ENCODE data around the gene GALNT4.
A peak's percentile ranks its signal among the peaks of the same experiment; 100 is the strongest.

The GALNT4 gene

DNA sequence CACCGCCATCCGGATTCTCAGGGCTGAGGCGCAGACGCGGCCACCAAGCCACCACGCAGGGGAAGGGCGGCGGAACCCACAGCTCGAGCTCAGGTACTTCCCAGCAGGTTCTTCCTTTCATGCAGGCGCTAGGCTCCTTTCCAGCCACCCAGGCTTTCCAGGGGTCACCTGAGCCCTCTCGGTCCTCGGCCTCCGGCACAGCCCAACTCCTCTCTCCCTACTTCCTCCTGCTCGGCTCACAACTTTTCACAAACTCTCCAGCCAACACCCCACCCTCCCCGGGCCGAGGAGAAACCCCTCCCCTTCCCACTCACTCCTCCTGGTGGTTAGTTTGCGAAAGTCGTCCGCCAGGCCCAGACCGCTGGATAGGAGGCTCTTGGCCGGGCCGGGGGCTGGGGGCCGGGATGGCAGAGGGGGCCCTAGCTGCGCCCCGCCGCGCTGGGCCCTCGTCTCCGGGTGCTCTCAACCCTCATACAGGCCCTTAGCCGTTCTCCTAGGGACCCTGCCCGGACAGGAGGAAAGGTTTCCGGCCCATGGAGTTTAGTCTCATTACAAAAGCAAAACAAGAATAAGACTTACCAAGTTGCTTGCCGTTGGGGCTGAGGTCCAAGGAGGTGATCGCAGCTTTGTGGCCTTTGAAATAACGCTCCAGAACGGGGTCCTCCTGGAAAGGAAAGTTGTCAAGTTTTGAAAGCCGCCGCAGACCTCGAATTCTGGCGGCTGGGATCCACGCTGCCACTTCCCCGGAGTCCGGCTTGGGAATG lies at the start of gene GALNT4:
Gene GALNT4, minus strand, starts transcription at position 256 of the 764 bp plus-strand sequence. Its CDS starts 247 bp downstream, at position 9.
- peak; percentile 14 for DNase-seq

DNA sequence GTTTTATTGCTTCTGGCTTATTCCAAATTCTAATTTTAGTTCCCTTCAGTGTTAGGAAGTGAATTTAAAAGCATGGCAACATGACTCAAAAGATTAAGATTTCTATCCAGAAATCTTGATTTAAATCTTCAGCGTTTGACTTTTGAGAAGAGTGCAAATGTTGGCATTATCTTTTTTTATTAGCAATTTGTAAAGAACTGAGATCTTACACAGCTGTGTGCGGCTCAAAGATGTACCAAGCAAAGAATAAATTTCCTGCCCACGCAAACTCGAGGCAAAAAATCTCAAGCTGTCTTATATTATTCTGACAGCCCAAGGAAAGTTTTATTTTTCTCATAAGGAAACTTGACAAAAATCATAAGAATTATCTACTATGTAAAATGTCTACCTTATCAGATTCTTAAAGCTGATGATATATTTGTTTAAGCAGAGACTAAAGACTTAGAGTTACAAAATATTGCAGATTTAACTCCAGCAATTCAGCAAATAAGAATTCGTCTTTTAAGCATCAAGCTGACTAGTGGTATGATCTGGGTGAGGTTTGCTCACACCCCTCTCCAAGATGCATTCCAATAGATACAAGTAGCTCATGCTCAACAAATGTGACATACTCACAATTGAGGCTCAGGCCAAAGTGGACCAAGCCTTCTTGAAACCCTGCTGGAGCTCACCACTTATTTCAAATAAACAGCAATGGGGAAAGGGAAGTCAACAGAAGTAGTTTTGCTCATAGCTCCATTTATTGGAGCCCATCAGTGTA lies 48.6 kb upstream of the GALNT4 start:
- DNase-seq, result no peak

DNA sequence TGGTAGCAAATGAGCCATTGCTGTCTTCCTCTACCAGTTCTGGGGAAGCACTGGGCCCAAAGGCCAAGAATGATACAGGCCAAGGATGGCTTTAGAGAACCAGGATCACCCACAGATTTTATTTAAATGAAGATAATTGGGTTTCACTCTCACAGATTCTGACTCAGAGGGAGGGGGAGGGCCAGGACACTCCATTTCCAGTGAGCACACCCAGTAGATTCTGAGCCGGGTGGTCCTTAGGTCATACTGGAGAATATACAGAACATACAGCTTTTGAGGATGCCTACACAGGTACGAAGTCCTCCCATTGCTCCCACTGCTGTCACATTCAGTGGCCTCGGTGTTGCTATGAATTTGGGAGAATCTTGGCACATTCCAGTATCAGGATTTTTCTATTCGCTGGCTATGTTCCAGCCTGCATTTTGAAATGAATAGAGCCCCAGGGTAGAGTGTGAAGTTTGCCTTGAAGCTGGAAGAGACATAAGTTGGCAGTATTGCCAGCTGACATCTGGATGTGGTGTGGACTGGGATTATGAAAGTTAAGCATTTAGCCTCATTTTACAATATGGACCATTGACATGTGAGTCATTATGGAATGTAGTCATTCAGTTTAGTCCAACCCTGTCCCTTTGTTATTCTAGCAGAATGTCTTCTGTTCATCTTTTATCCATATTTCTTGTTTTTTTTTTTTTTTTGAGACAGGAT lies 47.0 kb upstream of the GALNT4 start:
- no peak for DNase-seq

DNA sequence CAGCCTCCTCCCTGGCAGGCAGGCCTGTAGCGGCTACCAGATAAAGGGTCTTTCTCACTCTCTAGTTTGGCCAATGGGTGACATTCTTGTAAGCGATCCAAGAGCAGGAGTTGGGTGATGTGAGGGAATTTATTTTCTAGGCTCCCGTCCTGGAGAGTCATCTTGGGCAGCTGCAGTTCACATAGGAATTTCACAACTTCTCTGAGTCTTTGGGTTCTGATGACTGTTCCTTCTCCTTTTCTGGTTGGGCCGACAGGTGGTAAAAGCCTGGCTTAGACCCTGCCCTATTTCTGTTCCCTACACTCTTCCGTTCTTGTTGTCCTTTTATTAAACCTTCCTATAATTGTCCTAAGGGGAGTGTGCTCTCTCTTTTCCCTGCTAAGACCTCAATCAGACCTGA lies 43.9 kb upstream of the GALNT4 start:
- DNase-seq, result no peak

DNA sequence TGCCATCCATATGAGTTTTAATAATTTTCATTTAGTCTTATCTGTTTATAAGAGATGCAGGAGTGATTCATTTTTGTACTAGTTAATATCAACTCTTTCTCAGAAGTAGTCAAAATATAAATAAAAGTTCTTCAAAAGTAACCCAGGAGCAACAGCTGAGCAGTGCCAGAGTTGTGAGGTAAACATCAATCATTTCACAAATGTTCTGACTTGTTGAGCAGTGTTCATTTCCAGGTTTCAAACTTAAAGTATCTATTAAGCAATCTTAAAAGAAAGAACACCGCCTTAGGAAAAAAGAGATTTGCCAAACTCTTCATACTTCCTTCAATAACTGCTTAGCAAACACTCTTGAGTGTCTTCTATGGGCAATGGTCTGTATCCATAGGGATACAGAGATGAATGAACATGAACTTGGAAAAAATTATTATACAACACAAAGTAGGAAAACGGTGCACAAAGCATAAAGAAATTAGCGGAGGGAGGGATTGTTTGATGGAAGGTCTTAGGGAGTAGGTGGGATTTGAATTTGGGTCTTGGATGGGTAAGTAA lies 43.2 kb upstream of the GALNT4 start:
- no peak for DNase-seq

DNA sequence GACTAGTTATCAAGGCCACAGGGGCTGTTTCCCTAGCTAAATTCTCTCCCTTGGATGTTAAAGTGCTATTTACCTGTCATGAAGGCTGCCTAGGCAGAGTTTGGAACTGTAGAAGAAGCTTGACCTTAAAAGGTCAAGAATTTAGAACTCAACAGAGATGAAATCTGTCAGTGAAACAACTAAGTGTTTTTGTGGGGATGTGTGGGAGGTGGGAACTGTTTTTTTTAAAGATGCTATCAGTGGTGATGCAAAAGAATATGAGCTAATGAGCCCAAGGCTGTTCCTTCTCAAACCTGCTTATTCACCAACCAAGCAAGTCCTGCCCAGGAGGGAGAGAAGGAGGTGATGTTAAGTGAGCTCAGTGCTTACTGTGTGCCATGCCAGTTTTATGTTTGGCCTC lies 42.0 kb upstream of the GALNT4 start:
- DNase-seq, result no peak

DNA sequence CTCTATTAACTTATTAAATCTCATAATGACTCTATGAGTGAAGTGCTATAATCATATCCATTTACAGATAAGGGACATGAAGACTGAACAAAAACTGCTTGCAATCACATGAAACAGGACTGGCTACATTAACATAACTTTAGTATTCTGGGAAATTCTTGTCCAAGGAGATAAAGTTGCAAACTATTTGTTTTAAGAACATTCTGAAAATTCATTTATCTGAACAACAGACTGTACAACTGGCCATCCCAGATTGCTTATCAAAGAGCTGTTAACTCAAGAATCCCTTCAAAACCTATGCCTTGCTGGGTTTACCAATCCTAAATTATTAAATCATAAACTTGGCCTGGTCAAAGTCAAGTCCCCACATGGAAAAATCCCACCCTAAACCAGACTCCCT lies 40.4 kb upstream of the GALNT4 start:
- no peak for DNase-seq

DNA sequence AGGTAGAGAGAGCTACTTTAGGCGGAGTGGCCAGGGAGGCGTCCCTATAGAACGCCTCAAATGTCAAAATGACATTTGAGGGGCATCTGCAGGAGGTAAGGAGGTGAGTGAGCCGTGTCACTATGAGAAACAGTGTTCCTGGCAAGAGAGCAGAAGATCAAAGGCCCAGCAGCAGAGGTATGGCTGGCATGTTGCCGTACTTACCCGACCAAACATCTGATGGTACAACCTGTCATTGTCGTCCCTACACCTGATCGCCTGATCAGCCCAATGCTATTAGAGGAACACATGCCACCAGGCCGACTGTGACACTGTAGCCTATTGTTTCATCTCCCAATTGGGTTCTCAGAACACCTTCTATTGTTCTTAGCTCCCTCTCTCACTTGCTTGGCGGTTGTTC lies 35.2 kb upstream of the GALNT4 start:
- DNase-seq, result no peak

DNA sequence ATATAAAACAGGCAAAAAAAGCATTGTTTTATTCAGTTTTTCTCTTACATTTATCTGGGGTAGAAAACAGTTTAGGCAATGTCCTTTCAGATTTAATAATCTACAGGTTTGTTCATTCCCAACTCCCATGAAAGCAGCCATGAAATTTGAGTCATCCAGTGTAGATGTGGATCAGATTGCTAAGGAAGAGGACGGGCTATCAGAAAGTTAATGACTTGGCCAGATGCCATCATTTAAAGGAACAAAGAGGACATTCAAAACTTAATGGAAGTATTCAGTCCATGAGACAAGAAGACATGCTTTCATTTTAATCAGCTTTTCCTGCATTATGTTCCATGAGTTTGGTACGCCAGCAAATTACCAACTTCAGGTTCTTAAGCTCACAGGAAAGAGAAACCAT lies 32.4 kb upstream of the GALNT4 start:
- no peak for DNase-seq

DNA sequence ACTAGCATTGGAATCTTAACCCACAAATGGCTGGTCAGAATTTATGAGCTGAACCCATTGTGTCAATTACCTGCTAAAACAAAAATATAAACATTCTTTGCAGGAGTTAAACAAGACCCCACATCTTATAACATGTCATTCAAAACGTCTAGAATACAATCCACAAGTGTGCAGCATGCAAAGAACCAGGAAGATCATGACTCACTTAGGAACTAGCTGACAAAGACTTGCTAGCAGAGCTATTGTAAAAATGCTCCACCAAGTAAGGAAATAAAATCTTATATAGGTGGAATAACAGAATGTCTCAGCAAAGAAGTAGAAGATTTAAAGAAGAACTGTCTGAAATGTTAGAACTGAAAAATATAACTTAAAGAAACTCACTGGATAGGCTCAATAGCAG lies 27.8 kb upstream of the GALNT4 start:
- no peak for DNase-seq

DNA sequence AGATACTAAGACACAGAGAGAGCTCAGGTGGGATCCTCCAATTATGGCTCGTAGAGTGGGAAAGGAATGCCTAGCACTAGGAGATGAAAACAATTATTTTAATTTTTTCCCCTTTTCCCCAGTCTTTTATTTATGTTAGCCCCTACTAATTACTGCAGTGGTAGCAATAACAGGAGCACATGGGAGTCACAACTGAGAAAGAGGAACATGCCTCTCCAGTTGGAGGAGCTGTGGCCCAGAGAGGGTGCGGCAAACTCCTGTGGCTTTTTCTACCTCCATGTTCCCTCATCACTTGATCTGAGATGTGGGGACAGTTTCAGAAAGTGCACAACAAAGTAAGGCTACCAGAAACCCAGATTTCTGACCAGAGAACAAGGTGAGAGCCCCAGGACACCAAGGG lies 27.2 kb upstream of the GALNT4 start:
- DNase-seq, result no peak

DNA sequence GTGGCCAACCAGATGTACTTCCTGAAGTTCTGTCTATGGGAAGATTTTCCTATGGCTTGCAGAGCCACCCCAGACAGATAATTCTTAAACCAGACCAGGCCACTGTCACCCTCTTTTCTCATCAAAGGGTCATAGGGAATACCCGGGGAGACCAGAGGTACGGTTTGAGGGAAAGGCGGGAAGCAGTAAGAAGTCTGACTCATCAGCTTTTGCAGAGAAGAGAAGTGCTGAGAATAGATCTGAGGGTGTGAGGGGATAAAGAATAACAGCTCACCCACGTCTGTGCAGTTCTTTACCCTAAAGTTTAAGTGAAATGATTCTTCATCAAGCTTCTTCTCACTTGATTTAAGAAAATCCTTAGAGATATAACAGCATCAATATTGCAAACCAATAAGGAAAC lies 22.5 kb upstream of the GALNT4 start:
- DNase-seq, result no peak

DNA sequence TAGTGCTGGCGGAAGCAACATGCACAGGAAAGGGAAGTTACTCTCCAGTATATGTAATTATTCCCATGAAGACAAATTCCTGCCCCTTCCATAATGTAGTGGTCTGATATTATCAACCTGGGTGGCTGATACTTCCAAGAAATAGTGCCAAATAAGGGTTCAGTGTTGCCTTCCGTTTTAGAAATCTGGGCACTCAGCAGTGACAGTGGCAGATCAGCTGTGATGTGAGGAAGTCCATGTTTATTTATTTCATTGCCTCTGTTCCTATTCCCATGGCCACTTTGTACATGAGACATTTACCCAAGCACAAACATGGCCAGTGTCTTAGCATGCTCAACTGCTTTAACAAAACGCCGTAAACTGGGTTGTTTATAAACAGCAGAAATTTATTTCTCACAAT lies 21.6 kb upstream of the GALNT4 start:
- DNase-seq, result no peak

DNA sequence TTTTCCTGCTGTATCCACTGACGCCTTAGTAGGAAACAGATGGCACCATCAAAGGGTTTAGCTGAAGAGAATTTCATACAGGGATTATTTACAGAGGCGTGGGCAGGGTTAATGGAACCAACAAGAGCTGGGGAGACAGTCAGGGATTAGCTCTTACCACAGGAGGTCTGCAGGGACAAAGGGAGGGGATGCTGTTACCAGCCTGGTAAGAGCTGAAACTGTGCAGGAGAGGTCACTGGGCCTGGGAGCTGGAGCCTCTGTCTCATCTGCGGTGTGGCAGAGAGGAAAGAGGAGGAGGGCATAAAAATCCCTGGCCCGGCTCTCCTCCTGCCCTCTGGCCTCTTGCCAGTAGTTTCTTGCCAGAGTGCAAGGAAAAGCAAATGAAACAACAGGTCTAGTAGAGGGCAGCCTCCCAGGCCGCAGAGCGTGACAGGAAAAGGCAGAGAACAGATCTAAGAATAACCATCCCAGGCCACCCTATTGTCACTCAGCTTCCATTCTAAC lies 20.1 kb upstream of the GALNT4 start:
- peak; percentile 82 for DNase-seq

DNA sequence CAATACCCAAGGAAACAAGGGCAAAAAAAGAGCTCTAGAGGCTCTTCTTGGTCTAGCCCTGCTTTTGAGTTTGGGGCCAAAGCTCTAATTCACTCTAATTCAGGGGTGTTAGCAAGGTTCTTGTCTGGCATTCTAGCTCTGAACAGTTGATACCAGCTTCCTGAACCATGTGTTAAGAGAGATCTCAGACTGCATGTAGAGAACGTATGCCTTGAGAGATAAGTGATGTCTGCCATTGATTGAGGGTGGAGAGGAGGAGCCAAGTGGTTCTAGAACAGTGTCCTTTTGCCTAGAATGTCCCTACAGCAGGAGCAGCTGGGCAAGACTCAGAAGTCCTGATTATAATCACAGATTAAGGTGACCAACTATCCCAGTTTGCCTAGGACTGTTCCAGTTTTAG lies 19.4 kb upstream of the GALNT4 start:
- DNase-seq, result peak; percentile 17

DNA sequence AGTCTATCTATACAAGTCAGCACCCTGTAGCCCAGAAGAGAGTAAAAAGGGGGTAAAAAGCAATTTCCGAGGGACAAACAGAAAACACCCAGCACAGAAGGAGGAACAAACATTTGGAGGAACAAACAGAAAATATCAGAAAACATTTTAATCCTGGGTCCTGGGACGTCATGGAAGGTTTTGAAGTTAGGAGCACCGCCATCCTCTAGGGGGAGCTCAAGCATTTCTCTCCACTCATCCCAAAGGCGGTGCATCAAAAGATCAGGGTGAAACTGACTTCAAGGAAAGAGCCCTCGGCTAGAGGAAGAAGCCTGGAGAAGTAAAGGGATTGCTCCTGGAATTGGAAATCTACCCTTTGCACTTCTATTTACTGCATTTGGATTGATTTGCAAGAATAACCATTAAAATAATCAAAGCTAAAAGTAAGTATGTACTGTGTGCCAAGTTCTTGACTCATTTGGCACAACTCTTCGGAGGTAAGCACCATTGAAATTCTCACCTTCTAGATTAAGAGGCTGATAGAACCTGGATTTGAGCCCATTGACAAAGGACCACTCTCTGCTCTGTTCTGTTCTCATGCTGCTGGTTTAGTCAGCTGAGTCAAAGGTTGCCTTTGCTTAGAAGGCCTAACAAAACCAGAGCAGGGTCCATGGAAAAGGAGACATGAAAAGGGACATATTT lies 18.5 kb upstream of the GALNT4 start:
- peak; percentile 73 for DNase-seq

DNA sequence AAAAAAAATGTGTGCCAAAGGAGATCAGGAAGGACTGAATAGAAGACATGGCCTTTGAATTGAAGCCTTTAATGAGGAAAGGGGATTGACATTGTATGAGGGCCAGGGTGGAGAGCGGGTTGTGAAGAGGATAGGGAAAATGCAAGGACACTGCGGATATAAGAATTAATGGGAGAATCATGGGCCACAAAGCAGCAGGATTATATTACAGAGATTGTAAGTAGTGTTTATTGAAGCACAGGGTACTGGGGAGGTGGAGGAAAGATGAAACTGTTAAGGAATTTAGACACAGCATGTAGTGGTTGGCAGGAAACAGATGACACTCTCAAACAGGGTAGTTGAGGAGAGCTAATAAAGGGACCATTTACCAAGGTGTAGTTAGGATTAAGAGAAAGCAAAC lies 17.6 kb upstream of the GALNT4 start:
- no peak for DNase-seq

DNA sequence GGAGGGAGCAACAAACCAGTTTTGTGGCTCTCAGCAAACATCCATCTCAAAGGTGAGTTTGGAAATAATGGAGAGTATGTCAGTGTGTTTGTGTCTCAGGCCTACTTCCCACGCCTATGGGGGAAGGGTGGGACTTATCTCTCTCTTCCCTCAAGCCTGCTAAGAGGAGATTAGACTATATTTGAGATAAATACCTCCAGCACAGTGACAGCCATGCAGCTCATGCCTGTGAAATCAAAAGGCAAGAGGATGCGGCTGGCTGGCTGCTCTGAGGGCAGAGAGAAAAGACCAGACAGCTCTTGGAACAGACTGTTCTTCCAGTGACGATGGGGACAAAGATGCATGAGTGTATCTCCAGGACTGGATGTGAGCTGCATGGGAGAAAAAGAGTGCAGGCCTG lies 16.0 kb upstream of the GALNT4 start:
- DNase-seq, result no peak

DNA sequence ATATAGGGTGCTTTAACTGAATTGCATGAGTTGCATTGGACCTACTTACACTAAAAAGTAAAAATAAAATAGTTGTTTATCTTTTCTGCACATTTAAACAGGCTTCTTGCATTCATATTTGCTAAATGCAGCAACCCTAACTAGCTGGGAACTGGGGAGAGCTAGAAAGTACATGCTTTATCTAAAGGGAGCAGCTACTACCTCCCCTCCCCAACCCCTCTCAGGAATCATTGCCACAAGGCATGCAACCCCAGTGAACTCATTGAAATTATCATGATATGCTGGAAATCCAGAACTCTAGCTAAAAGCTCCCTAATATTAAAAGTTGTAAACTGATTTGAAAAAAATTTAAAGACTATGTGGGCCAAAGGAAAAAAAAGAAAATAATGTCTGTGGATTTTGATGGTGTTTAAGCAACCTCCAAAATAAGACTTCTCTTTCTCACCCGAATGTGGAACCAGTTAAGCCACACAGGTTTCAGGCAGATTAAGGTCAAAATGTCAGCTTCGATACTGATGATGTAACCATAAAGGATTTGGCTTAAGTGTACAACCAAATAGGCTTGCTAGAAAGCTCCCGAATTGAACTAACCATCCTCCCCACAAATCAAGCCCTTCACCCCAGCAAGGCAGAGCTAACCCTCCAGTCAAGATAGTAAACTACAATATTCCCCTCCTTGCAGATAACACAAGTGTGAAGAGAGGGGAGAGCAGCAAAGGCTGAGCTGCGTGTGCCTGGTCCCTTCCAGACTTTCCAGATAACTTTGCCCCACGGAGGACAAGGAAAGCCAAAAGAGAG lies 15.0 kb upstream of the GALNT4 start:
- DNase-seq, result no peak

DNA sequence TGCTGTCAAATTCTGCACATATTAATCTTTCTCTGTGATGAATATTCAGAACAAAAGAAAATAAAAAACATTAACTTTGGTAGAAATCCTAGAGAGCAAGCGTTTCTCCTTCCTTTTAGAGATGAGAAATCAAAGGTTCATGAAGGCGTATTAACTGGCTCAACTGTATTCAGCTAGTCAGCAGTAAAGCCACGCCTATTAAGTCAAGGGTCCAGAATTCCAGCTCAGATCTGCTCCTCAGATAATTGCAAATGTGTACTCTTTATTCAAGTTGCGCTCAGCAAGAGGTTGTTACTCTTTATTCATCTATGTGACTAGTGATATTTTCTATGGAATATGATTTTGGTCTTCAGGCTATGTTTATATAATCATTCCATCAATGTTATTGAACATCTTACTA lies 14.3 kb upstream of the GALNT4 start:
- DNase-seq, result no peak

DNA sequence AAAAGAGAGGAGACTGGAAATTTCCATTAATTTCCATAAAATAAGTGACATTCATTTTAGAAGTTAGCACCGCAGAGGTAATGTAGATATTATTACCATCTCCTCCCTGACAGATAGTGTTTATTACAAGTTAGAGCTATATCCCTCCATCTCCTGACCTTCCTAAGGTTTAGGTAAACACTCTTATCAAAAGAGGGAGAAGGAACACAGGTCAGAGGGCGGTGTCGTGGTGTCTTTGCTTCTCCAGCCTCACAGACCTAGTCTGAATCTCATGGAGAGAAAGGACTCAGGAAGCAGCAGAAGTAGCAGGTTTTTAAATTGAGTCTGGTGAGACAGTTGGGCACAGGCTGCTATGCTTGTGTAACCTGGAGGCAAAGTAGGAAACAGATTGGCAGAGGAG lies 12.8 kb upstream of the GALNT4 start:
- no peak for DNase-seq

DNA sequence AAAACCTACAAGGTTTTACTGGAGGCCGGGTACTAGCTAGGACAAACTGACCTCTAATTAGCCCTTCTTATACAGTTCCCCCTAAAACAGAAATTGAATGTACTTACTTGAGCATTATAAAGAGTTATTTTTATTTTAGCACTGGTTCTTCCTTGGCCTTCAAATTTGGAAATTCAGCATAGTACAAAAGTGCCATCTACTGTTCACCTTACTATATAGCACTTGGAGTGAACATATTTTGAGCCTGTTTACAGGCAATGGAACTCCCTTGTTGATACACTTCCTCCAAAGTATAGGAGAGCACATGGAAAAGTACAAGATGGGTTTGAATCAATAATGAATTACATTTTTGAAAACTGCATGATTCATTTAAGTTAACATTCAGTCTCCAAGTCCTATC lies 5.1 kb upstream of the GALNT4 start:
- DNase-seq, result peak; percentile 24

Measured in NCI-H1092 treated with DMSO at 0.1 percent for 48 hours (cell line).